GM18502 (cell line): Measurements from ENCODE around the gene UBL3.

ENCODE experiments used
- ATAC-seq: cut with Tn5 transposase; IDR thresholded peaks from one replicate; pipeline ENCODE4 v1.9.1; 2021; ENCODE audit warnings: mild to moderate bottlenecking; ENCODE audit not compliant: unreplicated experiment, poor library complexity

Gene UBL3

GRCh38 chr13:29721766-29722165, 128.7 kb downstream of the UBL3 start:
- no peak for ATAC-seq

- ATAC-seq, result no peak
These were observed 131.7 kb downstream of the UBL3 start for GRCh38 chr13:29718694-29719093.

- no peak for ATAC-seq
These were observed 133.9 kb downstream of the UBL3 start for GRCh38 chr13:29716493-29716892.
